GM23338 (cell line): Measurements from ENCODE around the gene PGM1. TPM values are rescaled to one million over a fixed set of nuclear protein-coding genes. Genes with fewer than 3 reads are reported as not detected.

Source experiments
- ATAC-seq: fragments of 200-7000 bp; cut with Tn5 transposase; 3 replicates; pipeline ENCODE4 v1.9.1; 2020
- DNase-seq: peaks from one replicate; pipeline ENCODE4 v3.0.0-alpha.2; 2015; ENCODE audit warnings: low spot score
- H2AFZ ChIP-seq: fragments of 200-600 bp; sonication (generic); 2 replicates; pipeline ENCODE4 v1.8.0; 2016; ENCODE audit warnings: antibody characterized with exemption, mild to moderate bottlenecking, moderate library complexity
- H3F3A ChIP-seq: fragments of 200-600 bp; sonication (generic); replicated peaks from 2 replicates; pipeline ENCODE4 v1.8.0; 2017; ENCODE audit warnings: antibody characterized with exemption, mixed run types, low read depth
- H3K27ac ChIP-seq: fragments of 200-600 bp; sonication (generic); 2 replicates; pipeline ENCODE4 v1.6.1; 2016; ENCODE audit warnings: low read depth
- H3K27me3 ChIP-seq: fragments of 200-600 bp; sonication (generic); 2 replicates; pipeline ENCODE4 v1.8.0; 2016; ENCODE audit warnings: mild to moderate bottlenecking, mixed run types, moderate library complexity; ENCODE audit not compliant: insufficient read depth
- H3K36me3 ChIP-seq: fragments of 200-600 bp; sonication (generic); 2 replicates; pipeline ENCODE4 v1.8.0; 2016; ENCODE audit warnings: mild to moderate bottlenecking; ENCODE audit not compliant: insufficient read depth
- H3K4me1 ChIP-seq: fragments of 200-600 bp; sonication (generic); 2 replicates; pipeline ENCODE4 v1.8.0; 2016; ENCODE audit warnings: mild to moderate bottlenecking, moderate library complexity; ENCODE audit not compliant: insufficient read depth
- H3K4me2 ChIP-seq: fragments of 200-600 bp; sonication (generic); 2 replicates; pipeline ENCODE4 v1.7.1; 2017; ENCODE audit warnings: mixed run types
- H3K4me3 ChIP-seq: fragments of 200-600 bp; sonication (generic); 2 replicates; pipeline ENCODE4 v1.6.1; 2016; ENCODE audit warnings: mixed run types
- H3K79me2 ChIP-seq: fragments of 200-600 bp; sonication (generic); replicated peaks from 2 replicates; pipeline ENCODE4 v1.8.0; 2017; ENCODE audit warnings: mild to moderate bottlenecking; ENCODE audit not compliant: insufficient read depth
- H3K9me2 ChIP-seq: fragments of 200-600 bp; sonication (generic); 2 replicates; pipeline ENCODE4 v1.8.0; 2017; ENCODE audit not compliant: insufficient read depth
- H4K20me1 ChIP-seq: fragments of 200-600 bp; sonication (generic); replicated peaks from 2 replicates; pipeline ENCODE4 v1.8.0; 2017; ENCODE audit warnings: mild to moderate bottlenecking; ENCODE audit not compliant: insufficient read depth
- H3K27ac Mint-ChIP-seq: 2 replicates; pipeline ENCODE4 v1.8.0; 2020; ENCODE audit warnings: inconsistent platforms, mild to moderate bottlenecking, moderate library complexity, mixed read lengths
- H3K27me3 Mint-ChIP-seq: 3 replicates; pipeline ENCODE4 v1.8.0; 2022; ENCODE audit warnings: low read depth, mild to moderate bottlenecking, moderate library complexity, mixed read lengths, inconsistent platforms; ENCODE audit not compliant: insufficient read depth, poor library complexity
- H3K36me3 Mint-ChIP-seq: 3 replicates; pipeline ENCODE4 v1.8.0; 2021; ENCODE audit warnings: low read depth, mild to moderate bottlenecking, inconsistent platforms, moderate library complexity, mixed read lengths
- H3K4me1 Mint-ChIP-seq: 3 replicates; pipeline ENCODE4 v1.8.0; 2020; ENCODE audit warnings: mild to moderate bottlenecking, inconsistent platforms, mixed read lengths
- H3K4me3 Mint-ChIP-seq: 3 replicates; pipeline ENCODE4 v1.8.0; 2021; ENCODE audit warnings: moderate library complexity, mild to moderate bottlenecking, inconsistent platforms, mixed read lengths
- H3K9me3 Mint-ChIP-seq: 3 replicates; pipeline ENCODE4 v1.8.0; 2020; ENCODE audit warnings: moderate library complexity, mild to moderate bottlenecking, inconsistent platforms, mixed read lengths
- CREB1 ChIP-seq: fragments of 250-450 bp; sonication (Bioruptor Pico); IDR thresholded peaks from 2 replicates; pipeline ENCODE4 v1.5.0; 2020; ENCODE audit warnings: low read depth, mild to moderate bottlenecking, moderate library complexity
- ETS1 ChIP-seq: IDR thresholded peaks from 2 replicates; pipeline ENCODE4 v1.6.1; 2016; ENCODE audit warnings: antibody characterized with exemption
- EZH2 ChIP-seq: fragments of 200-600 bp; sonication (generic); IDR thresholded peaks from one replicate; pipeline ENCODE4 v1.8.0; 2017; ENCODE audit warnings: antibody characterized with exemption, mild to moderate bottlenecking, low read depth; ENCODE audit not compliant: unreplicated experiment
- EZH2phosphoT487 ChIP-seq: fragments of 200-600 bp; sonication (generic); IDR thresholded peaks from one replicate; pipeline ENCODE4 v1.8.1; 2018; ENCODE audit warnings: antibody characterized with exemption; ENCODE audit not compliant: unreplicated experiment
- JUNB ChIP-seq: IDR thresholded peaks from one replicate; pipeline ENCODE4 v1.6.1; 2016; ENCODE audit warnings: antibody characterized with exemption; ENCODE audit not compliant: unreplicated experiment
- POLR2AphosphoS5 ChIP-seq: IDR thresholded peaks from 2 replicates; pipeline ENCODE4 v1.6.1; 2016; ENCODE audit warnings: antibody characterized with exemption, low read depth
- STAT1 ChIP-seq: IDR thresholded peaks from one replicate; pipeline ENCODE4 v1.6.1; 2016; ENCODE audit warnings: antibody characterized with exemption; ENCODE audit not compliant: unreplicated experiment
- ZNF331 ChIP-seq: fragments of 250-450 bp; sonication (Bioruptor Pico); IDR thresholded peaks from 2 replicates; pipeline ENCODE4 v1.5.0; 2020; ENCODE audit warnings: low read depth, mild to moderate bottlenecking, moderate library complexity
- ZNF462 ChIP-seq: fragments of 250-450 bp; sonication (Bioruptor Pico); IDR thresholded peaks from 2 replicates; pipeline ENCODE4 v1.5.0; 2020; ENCODE audit warnings: mild to moderate bottlenecking, moderate library complexity
- polyA plus RNA-seq: library from polyadenylated mRNA; unstranded; fragments of >200 nt; fragmentation: Nextera tagmentation; extraction: Ambion mirVana; gene quantifications from 2 replicates; pipeline ENCODE4 v1.2.1, GENCODE V29; 2016
- total RNA-seq: library from RNA; depleted of rRNA; stranded (reverse); fragments of >200 nt; shearing (Covaris generic); gene quantifications from 2 replicates; pipeline ENCODE4 v1.2.3, GENCODE V29; 2014

Gene PGM1
- total and polyA plus RNA-seq, 2 experiments from 2014 or later: 20.9 to 71.9 TPM

GRCh38 chr1:63603810-63604209, 10.6 kb downstream of the PGM1 start (continued):
- TF ChIP-seq ZNF462 (CRISPR knock-in tag): no peak
- no peak for TF ChIP-seq ZNF331 (CRISPR knock-in tag)
- TF ChIP-seq POLR2AphosphoS5: no peak
- no peak for TF ChIP-seq STAT1
- no peak for TF ChIP-seq EZH2

GRCh38 chr1:63607322-63607721, 14.1 kb downstream of the PGM1 start:
- H3K4me2 ChIP-seq: no peak overlapping the region
- no peaks in the 10 kb centered on the region for H3K36me3 ChIP-seq
- H3K4me3 ChIP-seq: no peak overlapping the region
- no peak for TF ChIP-seq CREB1 (CRISPR knock-in tag)
- no peak for TF ChIP-seq ZNF331 (CRISPR knock-in tag)
- no peak for TF ChIP-seq EZH2phosphoT487
- TF ChIP-seq ETS1: no peak
- TF ChIP-seq JUNB: no peak
- no peaks in the 10 kb centered on the region for H3K36me3 Mint-ChIP-seq
- no peak for ATAC-seq
- H3K4me1 Mint-ChIP-seq: peaks cover 11% of the 10 kb centered on the region
- H3F3A ChIP-seq: no peaks in the 10 kb centered on the region
- H3K4me1 ChIP-seq: peaks cover 12% of the 10 kb centered on the region
- H3K9me2 ChIP-seq: peaks cover 6% of the 10 kb centered on the region
- H3K27ac ChIP-seq: no peak overlapping the region
- no peak overlapping the region for H2AFZ ChIP-seq
- H3K4me3 Mint-ChIP-seq: no peak overlapping the region
- no peaks in the 10 kb centered on the region for H3K27me3 Mint-ChIP-seq
- no peaks in the 10 kb centered on the region for H3K79me2 ChIP-seq
- H3K9me3 Mint-ChIP-seq: no peaks in the 10 kb centered on the region
- H3K27ac Mint-ChIP-seq: no peak overlapping the region
- DNase-seq: no peak
- H4K20me1 ChIP-seq: peaks cover under 1% of the 10 kb centered on the region; the same call in 1 of the 2 replicates
- H3K27me3 ChIP-seq: no peaks in the 10 kb centered on the region
